ENCODE results near the gene CAMK1D. TPM values are rescaled to one million over a fixed set of nuclear protein-coding genes. Genes with fewer than 3 reads are reported as not detected.

Gene CAMK1D
- total and polyA plus RNA-seq, 2 of the 8 experiments (the other 6 are each of a cell fraction or from before 2014, with no cell fraction given) = 3.5 to 10.6 TPM

GRCh38 chr10:12390733-12391132, 41.4 kb downstream of the CAMK1D start:
- Histone ChIP-seq H2BK20ac (ENCODE audit: low read length) (no peak overlapping the region), H3K23me2 (ENCODE audit: low read depth, low read length) (no peaks in the 10 kb centered on the region), H2BK120ac (replicated peaks; ENCODE audit: low read depth, low read length) (no peak overlapping the region), H3K14ac (ENCODE audit: insufficient read length) (no peak overlapping the region), H2AK5ac (ENCODE audit: low read depth, low read length) (0 out of 2 replicates have a peak overlapping the region, but pooled peaks have one; percentile 17), H3K4ac (replicated peaks; ENCODE audit: insufficient read length, low read depth, low read length) (no peak overlapping the region), H3K23ac (ENCODE audit: insufficient read length) (no peak overlapping the region), H2BK12ac (ENCODE audit: low read depth, low read length) (no peak overlapping the region), H3K4me2 (ENCODE audit: insufficient read depth in 1 of 2, low read depth in 2 of 2, low read length in 2 of 2) (no peak overlapping the region), H4K91ac (replicated peaks; ENCODE audit: insufficient read length, low read length) (no peak overlapping the region), H3K79me2 (ENCODE audit: control insufficient read depth in 1 of 2, insufficient read depth in 2 of 2, low read length in 2 of 2) (no peaks in the 10 kb centered on the region), H3K9me3 (ENCODE audit: insufficient read depth in 2 of 2, low read depth in 1 of 2, low read length in 1 of 2) (no peaks in the 10 kb centered on the region), H4K8ac (ENCODE audit: extremely low read depth, insufficient read depth, low read length) (no peak overlapping the region), H3K36me3 (ENCODE audit: control insufficient read depth in 2 of 4, insufficient read depth in 4 of 4, low read length in 3 of 4) (no peaks in the 10 kb centered on the region), H3K18ac (ENCODE audit: extremely low read depth, low read length) (no peak overlapping the region), H2BK5ac (ENCODE audit: low read depth, low read length) (no peak overlapping the region), H3K56ac (replicated peaks; ENCODE audit: insufficient read length, low read depth, low read length) (no peak overlapping the region), H2AFZ (ENCODE audit: low read length) (no peak overlapping the region), H3K79me1 (ENCODE audit: low read depth, low read length) (peaks cover 5% of the 10 kb centered on the region; the same call in 1 of the 2 replicates), H3K9ac (replicated peaks in 1 of 4; ENCODE audit: extremely low read depth in 1 of 4, low read depth in 3 of 4, low read length in 3 of 4) (no peak overlapping the region), H3K27me3 (replicated peaks in 1 of 4; ENCODE audit: control insufficient read depth in 3 of 4, extremely low read depth in 1 of 4, insufficient read depth in 3 of 4, low read length in 3 of 4) (no peaks in the 10 kb centered on the region), H4K5ac (ENCODE audit: insufficient read length, low read depth, low read length) (no peak overlapping the region), H3K4me3 (ENCODE audit: extremely low read depth in 1 of 4, insufficient read depth in 2 of 4, low read depth in 3 of 4, low read length in 4 of 4) (no peak overlapping the region), H2BK15ac (ENCODE audit: low read length) (no peak overlapping the region), H4K20me1 (replicated peaks in 1 of 2; ENCODE audit: control insufficient read depth in 1 of 2, insufficient read depth in 2 of 2, low read length in 2 of 2) (no peaks in the 10 kb centered on the region), H3K27ac (ENCODE audit: low read depth, low read length) (no peak overlapping the region), H3K4me1 (replicated peaks in 1 of 4; ENCODE audit: control insufficient read depth in 3 of 4, insufficient read depth in 4 of 4, low read length in 3 of 4) (peaks cover 0 to 3% (median 0%) of the 10 kb centered on the region in 4 experiments; a peak in 2 of 7 replicates)
- DNase-seq (ENCODE audit: low read depth in 1 of 2, low spot score in 2 of 2) (no peak), FAIRE-seq (no peak)
- POLR2A ChIA-PET (ENCODE audit: partially characterized antibody) = interaction anchor here (0.6 kb wide), 1 partner anchor 10 kb away, joined by 3 read pairs; no protein-coding TSS in a partner anchor
- TF ChIP-seq BACH1 (IDR thresholded peaks at IDR 0.05; ENCODE audit: low read length) (no peak), RNF2 (IDR thresholded peaks at IDR 0.05; ENCODE audit: borderline replicate concordance, low read depth, low read length, missing control alignments, poor library complexity, severe bottlenecking) (no peak), CBX5 (IDR thresholded peaks at IDR 0.05; ENCODE audit: low read depth, low read length) (no peak), RFX5 (IDR thresholded peaks at IDR 0.05; ENCODE audit: borderline replicate concordance, low read depth, low read length) (no peak), EZH2 (IDR thresholded peaks at IDR 0.05; ENCODE audit: low read depth, low read length, severe bottlenecking) (no peak), SUZ12 (IDR thresholded peaks at IDR 0.05; ENCODE audit: low read length) (no peak), CHD1 (IDR thresholded peaks at IDR 0.05; ENCODE audit: low read depth, low read length) (no peak), POLR2AphosphoS5 (IDR thresholded peaks at IDR 0.05; ENCODE audit: low read depth, low read length) (no peak), SRF (IDR thresholded peaks at IDR 0.05; ENCODE audit: low read depth, low read length) (no peak)
- WGBS, 2 experiments (ENCODE audit: extremely low coverage in 1 of 2, insufficient coverage in 1 of 2, insufficient read length in 1 of 2, insufficient replicate concordance in 2 of 2, low coverage in 1 of 2, low lambda C conversion rate in 2 of 2, missing lambda C conversion rate in 1 of 2) = 88% methylated on average over 7 of the region's 7 CpGs; no CpG with 5 or more reads in 1 of the 2 experiments
- CTCF ChIA-PET (ENCODE audit: partially characterized antibody) = interaction anchor here (0.8 to 1.8 kb wide), 5 partner anchors 10 to 199 kb away, joined by 3 to 6 read pairs (median 4); partner anchors contain the start of gene CAMK1D

Data from H1 (cell line).